Measurements from ENCODE around the gene UNC80.
"Not testable (repeated sequence)": the region's sequence is repeated elsewhere in the genome, so short reads cannot be mapped to it uniquely, and the experiment has no call there.

Gene UNC80, protein sequence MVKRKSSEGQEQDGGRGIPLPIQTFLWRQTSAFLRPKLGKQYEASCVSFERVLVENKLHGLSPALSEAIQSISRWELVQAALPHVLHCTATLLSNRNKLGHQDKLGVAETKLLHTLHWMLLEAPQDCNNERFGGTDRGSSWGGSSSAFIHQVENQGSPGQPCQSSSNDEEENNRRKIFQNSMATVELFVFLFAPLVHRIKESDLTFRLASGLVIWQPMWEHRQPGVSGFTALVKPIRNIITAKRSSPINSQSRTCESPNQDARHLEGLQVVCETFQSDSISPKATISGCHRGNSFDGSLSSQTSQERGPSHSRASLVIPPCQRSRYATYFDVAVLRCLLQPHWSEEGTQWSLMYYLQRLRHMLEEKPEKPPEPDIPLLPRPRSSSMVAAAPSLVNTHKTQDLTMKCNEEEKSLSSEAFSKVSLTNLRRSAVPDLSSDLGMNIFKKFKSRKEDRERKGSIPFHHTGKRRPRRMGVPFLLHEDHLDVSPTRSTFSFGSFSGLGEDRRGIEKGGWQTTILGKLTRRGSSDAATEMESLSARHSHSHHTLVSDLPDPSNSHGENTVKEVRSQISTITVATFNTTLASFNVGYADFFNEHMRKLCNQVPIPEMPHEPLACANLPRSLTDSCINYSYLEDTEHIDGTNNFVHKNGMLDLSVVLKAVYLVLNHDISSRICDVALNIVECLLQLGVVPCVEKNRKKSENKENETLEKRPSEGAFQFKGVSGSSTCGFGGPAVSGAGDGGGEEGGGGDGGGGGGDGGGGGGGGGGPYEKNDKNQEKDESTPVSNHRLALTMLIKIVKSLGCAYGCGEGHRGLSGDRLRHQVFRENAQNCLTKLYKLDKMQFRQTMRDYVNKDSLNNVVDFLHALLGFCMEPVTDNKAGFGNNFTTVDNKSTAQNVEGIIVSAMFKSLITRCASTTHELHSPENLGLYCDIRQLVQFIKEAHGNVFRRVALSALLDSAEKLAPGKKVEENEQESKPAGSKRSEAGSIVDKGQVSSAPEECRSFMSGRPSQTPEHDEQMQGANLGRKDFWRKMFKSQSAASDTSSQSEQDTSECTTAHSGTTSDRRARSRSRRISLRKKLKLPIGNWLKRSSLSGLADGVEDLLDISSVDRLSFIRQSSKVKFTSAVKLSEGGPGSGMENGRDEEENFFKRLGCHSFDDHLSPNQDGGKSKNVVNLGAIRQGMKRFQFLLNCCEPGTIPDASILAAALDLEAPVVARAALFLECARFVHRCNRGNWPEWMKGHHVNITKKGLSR (N-terminal part only)

DNA sequence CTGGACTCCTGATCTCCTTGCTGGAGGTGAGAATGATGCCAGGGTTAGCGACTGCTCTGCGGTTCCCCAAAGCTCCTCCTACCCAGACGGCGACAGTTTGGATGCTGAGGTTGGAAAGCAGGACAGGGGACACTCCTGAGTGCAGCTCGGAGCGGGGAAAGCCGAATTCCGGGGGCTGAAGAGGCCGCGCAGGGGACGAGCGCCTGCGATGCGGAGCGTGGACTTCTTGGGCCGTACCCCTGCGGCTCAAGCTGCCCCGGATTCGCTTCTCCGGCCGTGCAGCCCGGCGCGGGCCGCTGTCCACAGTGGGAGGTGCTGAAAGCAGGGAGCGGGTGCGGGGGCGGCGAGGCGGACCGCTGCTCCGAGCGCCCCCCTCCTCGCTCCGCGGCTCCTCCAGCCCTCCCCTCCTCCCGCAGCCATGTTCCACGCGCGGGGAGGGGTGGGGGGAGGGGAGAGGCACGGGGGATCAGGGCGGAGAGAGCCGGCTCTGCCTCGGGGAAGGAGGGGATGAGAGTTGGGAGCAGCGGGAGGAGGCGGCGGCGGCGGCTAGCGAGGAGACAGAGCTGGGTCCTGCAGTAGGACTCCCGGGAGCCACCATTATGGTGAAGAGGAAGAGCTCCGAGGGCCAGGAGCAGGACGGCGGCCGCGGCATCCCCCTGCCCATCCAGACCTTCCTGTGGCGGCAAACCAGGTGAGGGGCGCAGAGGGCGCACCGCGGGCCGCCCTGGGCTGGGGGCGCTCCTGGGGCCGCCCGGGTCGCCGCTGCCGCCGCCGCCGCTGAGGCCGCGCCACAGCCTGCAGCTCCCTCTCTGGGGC lies at the start of gene UNC80:
Gene UNC80 (plus strand): TSS at position 359 of the 816 bp plus-strand sequence. CDS start 241 bp downstream, at position 600.
- DNase-seq = no peak

DNA sequence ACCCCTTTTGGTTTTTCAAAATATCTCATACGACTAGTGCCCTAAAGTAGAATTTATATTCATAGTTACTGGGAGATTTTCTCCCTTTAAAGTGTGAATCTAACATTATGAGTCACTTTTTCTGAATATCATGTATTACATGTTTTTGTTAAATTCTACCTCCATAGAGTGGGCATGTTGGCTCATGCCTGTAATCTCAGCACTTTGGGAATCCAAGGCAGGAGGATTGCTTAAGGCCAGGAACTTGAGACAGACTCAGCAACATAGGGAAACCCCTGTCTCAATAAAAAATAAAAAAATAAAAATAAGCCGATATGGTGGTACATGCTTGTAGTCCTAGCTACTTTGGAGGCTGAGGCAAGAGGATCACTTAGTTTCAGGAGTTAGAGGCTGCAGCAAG lies 45.3 kb upstream of the UNC80 start:
- DNase-seq = no peak

DNA sequence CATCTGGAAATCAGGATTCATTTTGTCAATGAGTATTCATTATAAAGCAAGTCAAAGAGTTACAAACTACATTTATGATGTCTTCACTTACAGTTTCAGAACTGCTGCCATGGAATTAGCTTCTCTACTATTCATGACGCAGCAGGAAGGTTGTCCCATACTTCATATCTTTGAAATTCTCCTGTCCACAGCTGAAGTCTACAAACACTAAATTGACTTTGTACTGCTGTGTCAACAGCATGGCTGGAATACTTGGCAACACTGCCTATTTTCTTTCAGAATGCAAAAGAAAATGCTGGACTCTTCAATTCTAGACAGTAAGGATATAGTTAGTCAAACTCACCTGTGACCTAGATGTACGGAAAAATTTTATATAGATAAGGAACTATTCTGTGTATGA lies 44.6 kb upstream of the UNC80 start:
- DNase-seq = no peak

DNA sequence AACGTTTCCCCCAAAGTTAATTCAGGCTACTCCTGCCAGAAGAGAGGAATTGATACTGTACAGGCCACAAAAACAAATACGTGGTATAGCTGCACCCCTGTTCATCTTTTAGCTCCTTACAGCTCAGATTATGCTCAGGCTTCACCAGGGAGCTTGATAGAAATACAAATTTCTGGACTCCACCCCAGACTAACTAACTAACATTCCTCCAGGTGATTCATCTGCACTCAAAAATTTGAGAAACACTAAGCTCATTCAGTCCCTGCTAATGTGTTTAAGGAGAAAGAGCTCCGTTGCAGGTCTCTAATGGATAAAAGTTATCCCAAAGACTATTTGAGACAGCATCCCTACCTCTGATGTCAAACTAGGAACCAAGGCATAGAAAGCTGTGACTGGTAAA lies 36.8 kb upstream of the UNC80 start:
- DNase-seq = no peak

DNA sequence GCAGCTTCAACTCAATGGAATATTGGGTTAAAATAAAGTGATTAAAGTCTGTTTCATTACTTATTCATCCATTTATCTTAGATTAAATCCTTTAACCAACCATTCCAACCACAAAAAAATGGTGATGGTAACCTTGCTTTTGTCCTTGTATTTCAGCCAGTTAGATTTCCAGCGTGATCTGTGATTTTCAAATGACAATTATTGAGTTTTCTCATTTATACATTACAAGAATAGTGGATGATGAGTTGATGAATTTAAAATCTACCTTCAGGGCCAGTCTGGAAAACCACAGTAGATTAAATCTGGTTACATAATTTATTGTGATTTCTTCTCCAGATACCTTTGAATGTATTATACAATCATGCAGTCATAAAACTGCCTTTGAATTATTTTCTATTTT lies 29.7 kb upstream of the UNC80 start:
- no peak for DNase-seq

DNA sequence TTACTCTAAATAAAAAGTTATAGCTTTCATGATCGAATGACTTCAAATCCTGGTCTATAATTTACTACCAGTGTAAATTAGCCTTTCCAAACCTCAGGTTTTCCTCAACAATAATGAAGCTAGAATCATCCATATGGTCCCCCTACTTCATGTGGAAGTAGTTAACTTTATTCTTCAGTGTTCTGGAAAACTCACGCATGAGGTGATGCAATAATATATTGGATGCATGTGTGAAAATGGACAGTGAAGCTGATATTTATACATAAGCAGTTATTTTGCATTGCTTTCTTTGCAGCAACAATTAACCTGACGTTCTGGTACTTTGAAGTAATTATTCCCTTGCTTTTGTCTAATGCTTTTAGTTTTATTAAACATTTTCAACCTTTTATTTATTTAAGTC lies 18.6 kb upstream of the UNC80 start:
- no peak for DNase-seq

DNA sequence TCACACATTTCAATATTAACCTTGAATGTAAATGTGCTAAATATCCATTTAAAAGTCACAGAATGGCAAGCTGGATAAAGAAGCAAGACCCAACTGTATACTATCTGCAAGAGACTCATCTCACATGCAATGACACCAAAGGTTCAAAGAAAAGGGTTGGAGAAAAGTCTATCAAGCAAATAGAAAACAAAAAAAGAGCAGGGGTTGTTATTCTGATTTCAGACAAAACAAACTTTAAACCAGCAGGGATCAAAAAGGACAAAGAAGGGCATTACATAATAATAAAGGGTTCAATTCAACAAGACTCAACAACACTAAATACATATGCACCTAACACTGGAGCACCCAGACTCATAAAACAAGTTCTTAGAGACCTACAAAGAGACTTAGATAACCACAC lies 14.5 kb upstream of the UNC80 start:
- DNase-seq = no peak

DNA sequence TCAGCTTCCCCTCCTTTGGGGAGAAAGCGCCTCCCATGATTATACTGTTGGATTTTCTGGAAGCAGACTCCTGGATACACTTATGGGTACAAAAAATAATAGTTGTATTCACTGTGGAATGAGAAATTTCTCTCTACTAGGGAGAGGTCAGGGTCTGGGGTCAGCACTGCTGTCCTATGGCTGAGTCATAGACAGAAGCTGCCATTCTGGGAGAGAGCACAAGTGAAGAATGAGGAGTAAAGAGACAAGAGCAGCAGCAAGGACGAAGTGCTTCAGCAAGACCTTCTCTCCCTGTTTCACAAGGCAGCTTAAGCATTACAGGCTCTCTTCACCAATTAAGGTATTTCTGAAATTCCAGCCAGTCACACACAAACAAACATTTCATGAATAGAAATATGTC lies 10.1 kb upstream of the UNC80 start:
- DNase-seq = no peak

DNA sequence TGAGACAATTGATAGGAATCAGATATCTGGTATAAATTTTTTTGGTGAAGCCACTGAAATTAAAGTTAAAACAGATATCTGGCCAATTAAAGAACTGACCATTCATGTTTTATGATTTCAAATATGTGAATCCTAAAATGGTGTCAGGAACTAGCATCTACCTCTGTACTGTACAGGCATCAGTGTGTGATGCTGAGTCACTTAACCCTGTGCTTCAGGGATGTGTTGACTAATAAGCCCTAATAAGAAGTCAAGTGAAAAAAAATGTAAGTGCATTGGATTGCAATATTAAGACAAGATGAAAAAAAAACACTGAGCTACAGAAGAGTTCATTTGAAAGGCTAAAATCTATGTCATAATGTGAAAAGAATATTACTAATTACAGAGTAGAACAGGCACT lies 9.1 kb upstream of the UNC80 start:
- DNase-seq = no peak

DNA sequence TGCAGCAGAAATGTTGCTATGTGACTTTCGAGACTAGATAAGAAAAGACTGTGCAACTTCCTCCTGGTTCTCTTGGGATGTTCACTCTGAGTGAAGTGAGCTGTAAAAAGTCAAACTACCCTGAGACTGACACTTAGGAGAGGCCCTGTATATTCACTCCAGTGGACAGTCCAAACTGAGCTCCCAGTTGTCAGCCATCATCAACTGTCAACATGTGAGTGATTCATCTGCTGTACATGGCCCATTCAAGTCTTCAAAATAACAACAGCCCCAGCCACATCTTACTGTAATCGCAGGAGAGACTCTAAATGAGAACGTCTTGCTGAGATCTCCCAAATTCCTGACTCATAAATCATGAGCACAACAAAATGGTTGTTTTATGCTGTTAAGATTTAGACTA lies 8.5 kb upstream of the UNC80 start:
- no peak for DNase-seq

DNA sequence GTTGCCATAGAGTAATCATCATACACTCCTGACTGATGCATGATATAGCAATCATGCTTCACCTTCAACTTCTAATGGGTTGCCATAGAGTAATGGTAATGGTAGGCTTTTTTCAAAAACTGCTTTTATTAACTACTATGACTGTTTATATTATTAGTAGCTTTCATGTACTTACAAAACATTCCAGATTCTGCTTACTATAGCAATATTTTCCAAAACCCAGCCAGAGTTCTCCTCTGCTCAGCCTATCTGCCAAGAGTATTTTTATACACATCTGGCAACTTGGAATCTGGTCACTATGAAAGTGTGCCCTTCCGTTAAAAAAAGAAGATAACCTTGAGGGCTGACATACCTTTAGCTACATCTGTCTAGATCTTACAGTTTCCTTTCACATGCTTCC lies 5.0 kb upstream of the UNC80 start:
- no peak for DNase-seq

DNA sequence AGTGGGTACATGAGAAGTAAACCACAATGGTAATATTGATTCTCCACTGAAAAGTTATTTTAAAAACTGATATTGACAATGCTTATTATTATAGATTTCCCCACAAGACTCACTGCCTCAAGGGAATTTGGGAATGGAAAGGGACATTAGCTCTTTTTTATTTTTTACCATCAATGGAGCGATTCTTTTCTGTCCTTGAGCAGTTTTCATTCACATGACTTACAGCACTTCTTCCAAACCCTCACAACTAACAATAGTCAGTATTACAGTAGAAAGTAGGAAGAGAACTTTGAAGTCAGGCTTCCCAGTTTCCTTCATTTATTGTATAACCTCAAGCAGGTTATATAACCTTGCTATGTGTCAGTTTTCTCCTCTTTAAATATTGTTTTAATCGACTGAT lies 4.3 kb upstream of the UNC80 start:
- DNase-seq = no peak

DNA sequence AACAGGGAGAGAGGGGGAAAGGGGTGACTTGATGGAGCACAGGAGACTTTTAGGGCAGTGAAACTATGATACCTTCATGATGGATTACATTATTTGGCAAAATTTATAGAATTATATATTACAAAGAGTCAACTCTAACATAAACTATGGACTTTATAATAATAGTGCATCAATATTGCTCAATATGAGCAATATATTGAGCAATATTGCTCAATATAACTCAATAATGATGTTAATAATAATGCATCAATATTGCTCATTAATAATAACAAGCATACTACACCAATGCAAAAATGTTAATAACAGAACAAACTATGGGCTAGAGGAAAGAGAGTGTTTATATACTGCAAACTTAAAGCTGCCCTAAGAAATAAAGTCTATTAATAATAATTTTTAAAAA lies 3.1 kb upstream of the UNC80 start:
- DNase-seq = no peak

DNA sequence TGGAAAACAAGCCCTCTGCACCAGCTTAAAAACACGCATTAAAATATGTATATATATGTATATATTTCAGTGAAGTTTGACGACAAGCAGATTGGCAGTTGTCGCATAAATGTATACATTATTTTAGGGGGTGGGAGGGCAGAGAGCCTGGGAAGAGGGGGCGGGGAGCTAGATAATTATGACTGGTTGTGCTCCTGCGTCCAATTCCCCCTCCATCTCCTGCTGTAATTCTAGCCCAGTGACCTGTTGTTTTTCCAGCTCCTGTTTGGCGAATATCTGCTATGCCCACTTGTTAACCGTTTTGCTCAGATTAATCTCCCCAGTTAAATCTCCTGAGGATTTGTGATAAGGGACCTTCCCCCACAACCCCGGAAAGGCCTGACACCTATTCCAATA lies 656 bp downstream of the UNC80 start:
- no peak for DNase-seq

DNA sequence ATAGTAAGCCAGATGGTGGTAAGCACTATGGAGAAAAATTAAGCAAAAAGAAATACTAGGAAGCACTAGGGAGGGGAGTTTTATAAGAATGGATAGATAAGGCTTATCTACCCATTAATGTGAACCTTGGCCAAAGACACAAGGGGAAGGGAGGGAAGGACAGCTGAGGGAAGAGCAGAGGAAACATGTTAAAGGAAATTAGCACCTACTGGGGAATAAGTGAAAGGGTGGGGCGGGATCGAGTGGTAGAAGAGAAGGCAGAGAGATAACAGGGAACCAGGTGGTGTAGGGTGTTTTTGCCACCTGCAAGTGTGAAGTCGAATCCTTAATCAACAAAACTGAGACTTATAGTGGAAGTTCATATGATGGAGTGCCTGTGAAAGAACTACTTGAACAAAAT lies 1.7 kb downstream of the UNC80 start:
- DNase-seq = no peak

DNA sequence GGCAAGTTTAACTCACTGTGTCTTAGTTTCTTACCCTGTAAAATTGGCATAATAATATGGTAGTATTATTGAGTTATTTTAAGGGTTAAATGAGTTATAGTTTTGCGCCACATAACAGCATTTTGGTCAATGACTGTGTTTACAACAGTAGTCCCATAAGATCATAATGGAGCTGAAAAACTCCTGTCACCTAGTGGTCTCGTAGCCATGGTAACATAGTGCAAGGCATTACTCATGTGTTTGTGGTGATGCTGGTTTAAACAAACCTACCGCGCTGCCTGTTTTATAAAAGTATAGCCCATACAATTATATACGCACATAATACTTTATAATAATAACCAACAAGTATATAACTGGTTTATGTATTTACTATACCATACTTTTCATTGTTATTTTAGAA lies 15.8 kb downstream of the UNC80 start:
- DNase-seq = no peak

DNA sequence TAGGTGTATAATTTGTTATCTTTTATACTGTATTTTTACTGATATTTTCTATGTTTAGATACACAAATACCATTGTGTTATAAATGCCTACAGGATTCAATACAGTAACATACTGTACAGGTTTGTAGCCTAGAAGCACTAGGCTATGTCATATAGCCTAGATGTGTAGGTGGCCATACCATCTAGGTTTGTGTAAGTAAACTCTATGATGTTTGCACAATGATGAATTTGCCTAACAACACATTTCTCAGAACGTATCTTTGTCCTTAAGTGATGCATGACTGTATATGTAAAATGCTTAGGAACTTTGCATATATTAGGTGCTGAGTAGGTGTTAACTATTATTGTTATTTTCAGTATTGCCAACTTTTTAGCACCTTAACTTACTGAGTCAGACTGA lies 17.3 kb downstream of the UNC80 start:
- no peak for DNase-seq

DNA sequence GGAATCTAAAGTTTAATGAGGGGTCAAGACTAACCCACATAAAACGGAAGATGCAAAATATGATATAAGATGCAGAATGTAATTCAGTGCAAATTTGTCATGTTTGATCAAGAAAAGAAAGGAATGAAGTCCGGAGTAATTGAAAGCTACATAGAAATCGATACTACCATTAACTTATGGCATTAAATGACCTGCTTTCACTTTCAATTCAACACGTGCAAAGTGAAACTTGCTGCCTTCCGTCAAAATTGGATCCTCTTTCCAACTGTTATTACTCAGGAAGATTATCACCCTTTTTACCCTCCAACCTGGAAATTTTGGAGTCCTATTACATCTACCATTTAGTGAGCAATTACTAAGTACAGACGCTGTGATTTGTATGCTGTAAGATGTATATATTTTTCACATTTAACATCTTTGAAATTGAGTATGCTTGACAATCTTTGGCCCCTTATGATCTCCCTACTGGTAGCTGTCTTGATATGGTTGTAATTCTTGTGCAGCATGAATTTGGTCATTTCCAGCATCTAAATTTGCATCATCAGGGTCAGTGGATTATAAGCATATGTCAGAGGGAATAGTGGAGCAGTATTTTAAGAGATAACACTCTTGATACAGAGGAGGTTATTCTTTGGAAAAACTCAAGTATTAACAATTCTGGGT lies 18.6 kb downstream of the UNC80 start:
- no peak for DNase-seq

DNA sequence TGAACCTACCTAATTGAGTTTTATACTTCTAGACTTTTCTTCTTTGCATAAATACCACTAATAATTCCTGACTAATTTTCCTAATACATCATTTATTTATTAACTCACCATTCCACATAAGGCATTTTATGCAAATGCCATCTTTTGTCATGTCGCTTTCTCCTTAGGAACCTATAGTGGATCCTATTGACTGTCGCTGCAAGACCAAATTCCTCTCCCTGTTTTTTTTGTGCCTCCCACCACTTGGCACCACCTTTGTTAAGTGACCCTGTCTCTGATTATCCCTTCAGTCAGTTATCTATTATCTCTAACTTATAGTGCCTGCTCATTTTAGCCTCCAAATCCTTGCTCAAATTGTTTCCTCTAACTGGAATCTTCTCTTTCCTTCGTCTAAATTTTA lies 19.5 kb downstream of the UNC80 start:
- DNase-seq = no peak

DNA sequence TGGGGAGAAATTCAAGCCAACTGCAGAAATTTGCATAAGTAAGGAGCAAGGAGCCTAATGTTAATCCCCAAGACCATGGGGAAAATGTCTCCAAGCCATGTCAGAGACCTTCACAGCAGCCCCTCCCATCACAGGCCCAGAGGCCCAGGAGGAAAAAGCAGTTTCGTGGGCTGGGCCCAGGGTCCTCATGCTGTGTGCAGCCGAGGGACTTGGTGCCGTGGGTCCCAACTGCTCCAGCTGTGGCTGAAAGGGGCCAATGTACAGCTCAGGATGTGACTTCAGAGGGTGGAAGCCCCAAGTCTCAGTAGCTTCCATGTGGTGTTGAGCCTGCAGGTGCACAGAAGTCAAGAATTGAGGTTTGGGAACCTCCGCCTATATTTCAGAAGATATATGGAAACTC lies 23.8 kb downstream of the UNC80 start:
- not testable (repeated sequence) for DNase-seq

DNA sequence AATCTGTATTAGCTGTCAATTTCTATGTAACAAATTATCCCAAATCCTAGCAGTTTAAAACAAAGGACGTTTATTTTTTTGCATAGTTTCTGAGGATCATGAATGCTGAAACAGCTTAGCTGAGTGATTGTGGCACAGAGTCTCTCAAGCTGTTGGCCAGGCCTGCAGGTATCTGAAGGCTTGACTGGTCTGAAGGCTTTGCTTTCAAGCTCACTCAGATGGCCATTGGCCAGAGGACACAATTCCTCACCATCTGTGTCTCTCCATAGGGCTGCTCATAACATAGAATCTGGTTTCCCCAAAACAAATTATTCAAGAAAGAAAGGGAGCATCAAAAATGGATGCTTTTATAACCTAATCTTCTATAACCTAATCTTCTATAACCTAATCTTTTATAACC lies 33.7 kb downstream of the UNC80 start:
- no peak for DNase-seq

DNA sequence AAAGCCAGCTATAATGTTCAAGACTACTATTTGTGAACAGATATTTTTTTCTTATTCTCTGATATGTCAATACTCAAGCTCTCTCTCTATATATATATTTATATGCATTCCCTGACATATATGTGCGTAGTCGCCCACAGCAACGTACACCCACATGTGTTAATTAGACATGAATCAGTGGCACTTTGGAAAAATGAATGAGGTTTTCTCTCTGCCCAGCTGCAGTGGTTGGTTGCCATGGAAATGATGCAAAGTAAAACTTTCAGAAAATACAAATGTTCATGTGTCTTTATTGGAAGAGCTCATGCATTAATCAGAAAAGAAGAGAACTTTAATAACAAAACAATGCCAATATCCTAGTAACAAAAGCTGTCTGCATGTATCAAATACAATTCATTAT lies 34.7 kb downstream of the UNC80 start:
- DNase-seq = no peak
